Mesothelial cell of epicardium (in vitro differentiated cells): ENCODE measurements around the gene KLHL12. TPM values are rescaled to one million over a fixed set of nuclear protein-coding genes. Genes with fewer than 3 reads are reported as not detected.

Experiments used
- DNase-seq, 2 experiments: peaks; one replicate each; pipeline ENCODE4 v3.0.0; 2021; ENCODE audit warnings: low spot score in 2 of 2; ENCODE audit not compliant: unreplicated experiment in 2 of 2
- H3K27ac Mint-ChIP-seq: 2 replicates; pipeline ENCODE4 v1.8.0; 2021; ENCODE audit warnings: mixed read lengths
- H3K27me3 Mint-ChIP-seq: 2 replicates; pipeline ENCODE4 v1.8.0; 2021; ENCODE audit warnings: low read depth, mixed read lengths
- H3K36me3 Mint-ChIP-seq: 2 replicates; pipeline ENCODE4 v1.8.0; 2021; ENCODE audit warnings: mixed read lengths
- H3K4me1 Mint-ChIP-seq: 2 replicates; pipeline ENCODE4 v1.8.0; 2021; ENCODE audit warnings: mixed read lengths
- H3K4me3 Mint-ChIP-seq: 2 replicates; pipeline ENCODE4 v1.8.0; 2021; ENCODE audit warnings: mild to moderate bottlenecking, moderate library complexity, mixed read lengths
- H3K9me3 Mint-ChIP-seq: 2 replicates; pipeline ENCODE4 v1.8.0; 2021; ENCODE audit warnings: mixed read lengths
- total RNA-seq: library from RNA; stranded (reverse); gene quantifications from 3 replicates; pipeline ENCODE4 v1.2.1, GENCODE V29; 2021
- TF ChIP-seq, protein P1 (sequence below): fragments of 200-600 bp; sonication (generic); IDR thresholded peaks from one replicate; pipeline ENCODE4 v1.5.0; 2021; ENCODE audit warnings: antibody characterized with exemption; ENCODE audit not compliant: unreplicated experiment

The KLHL12 gene
- total RNA-seq, 1 donor from 2014 or later = 27.8 TPM

DNA sequence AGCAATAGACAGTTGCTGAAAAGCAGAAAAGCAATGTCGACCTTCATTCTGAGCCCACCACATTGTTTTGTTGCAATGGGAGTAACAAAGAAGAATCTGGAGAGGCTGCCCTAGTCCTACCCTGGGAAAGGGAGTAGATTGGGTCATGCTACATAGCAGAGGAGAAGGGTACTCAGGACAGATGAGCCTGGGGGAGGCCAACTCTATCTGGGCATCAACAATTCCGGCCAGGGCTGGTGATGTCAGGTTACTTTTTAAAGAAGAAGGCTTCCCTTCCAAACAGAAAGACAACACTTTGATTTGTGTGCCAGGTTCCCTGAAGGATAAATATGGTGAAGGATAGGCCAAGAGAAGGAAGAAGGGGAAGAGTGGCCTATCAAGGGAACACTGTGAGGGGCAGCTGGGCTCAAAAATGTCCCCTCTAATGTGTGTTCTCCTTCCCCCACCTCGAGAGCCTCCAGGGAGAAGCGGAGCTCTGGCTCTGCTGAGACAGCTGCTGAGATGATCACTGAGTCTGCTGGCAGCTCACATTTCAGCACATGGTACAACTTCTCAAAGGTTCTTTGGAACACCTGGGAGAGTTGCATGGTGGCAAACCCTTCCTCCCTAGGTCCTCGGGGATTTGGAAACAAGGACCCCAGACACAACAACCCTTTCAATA, 34.3 kb upstream of the KLHL12 start:
- no peak overlapping the region for H3K27ac Mint-ChIP-seq
- no peak for DNase-seq
- no peaks in the 10 kb centered on the region for H3K36me3 Mint-ChIP-seq
- H3K4me3 Mint-ChIP-seq = no peak overlapping the region
- no peaks in the 10 kb centered on the region for H3K27me3 Mint-ChIP-seq
- H3K4me1 Mint-ChIP-seq = peaks cover 22% of the 10 kb centered on the region
- H3K9me3 Mint-ChIP-seq = no peaks in the 10 kb centered on the region
- TF ChIP-seq, protein P1, sequence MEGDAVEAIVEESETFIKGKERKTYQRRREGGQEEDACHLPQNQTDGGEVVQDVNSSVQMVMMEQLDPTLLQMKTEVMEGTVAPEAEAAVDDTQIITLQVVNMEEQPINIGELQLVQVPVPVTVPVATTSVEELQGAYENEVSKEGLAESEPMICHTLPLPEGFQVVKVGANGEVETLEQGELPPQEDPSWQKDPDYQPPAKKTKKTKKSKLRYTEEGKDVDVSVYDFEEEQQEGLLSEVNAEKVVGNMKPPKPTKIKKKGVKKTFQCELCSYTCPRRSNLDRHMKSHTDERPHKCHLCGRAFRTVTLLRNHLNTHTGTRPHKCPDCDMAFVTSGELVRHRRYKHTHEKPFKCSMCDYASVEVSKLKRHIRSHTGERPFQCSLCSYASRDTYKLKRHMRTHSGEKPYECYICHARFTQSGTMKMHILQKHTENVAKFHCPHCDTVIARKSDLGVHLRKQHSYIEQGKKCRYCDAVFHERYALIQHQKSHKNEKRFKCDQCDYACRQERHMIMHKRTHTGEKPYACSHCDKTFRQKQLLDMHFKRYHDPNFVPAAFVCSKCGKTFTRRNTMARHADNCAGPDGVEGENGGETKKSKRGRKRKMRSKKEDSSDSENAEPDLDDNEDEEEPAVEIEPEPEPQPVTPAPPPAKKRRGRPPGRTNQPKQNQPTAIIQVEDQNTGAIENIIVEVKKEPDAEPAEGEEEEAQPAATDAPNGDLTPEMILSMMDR = no peak

DNA sequence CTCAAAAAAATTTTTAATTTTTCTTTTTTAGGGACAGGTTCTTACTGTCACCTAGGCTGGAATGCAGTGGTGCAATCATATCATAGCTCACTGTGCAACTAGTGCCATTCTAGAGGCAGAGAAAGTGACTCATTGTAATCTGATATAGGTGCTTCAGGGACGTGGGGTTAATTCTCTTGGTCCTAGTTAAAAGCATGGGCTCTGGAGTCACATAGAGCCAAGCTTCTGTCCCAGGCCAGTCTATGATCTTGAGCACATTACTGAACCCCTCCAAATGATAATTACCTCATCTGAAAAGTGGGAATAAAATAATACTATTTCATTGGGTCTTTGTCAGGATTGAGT, 32.2 kb upstream of the KLHL12 start:
- H3K36me3 Mint-ChIP-seq = no peaks in the 10 kb centered on the region
- no peak for DNase-seq
- H3K4me3 Mint-ChIP-seq = peak overlapping the region; percentile 82
- H3K4me1 Mint-ChIP-seq = peaks cover 21% of the 10 kb centered on the region
- H3K9me3 Mint-ChIP-seq = no peaks in the 10 kb centered on the region
- TF ChIP-seq, protein P1 = no peak
- H3K27me3 Mint-ChIP-seq = no peaks in the 10 kb centered on the region
- H3K27ac Mint-ChIP-seq = no peak overlapping the region

DNA sequence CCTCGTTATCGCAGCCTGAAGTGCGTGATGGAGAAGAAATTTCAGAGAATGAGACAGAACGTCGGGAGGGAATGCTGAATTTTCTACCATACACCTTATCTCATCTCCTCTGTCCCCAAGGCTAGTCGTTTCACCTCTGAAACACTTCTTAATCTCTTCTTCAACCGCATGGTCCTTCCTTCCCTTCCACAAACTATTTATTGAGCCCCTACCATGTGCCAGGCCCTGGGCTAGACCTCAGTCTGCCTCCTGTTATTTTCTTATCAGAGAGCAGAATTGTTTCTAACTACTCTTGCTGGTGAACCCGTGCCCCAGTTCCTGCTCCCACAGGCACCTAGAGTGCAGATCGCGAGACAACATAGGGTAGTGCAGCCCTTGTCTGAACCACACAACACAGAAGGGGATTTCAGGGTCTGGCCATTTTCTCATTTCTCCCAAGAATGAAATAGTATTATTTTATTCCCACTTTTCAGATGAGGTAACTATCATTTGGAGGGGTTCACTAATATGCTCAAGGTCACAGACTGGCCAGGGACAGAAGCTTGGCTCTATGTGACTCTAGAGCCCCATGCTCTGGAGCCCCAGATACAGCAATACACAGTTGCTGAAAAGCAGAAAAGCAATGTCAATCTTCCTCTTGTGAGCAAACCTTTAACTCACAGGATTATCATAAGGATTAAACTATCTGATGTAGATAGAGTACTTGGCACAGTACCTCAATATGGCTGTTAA, 31.7 kb upstream of the KLHL12 start:
- peak overlapping the region; percentile 82 for H3K4me3 Mint-ChIP-seq
- DNase-seq = no peak
- no peaks in the 10 kb centered on the region for H3K36me3 Mint-ChIP-seq
- peak overlapping the region; percentile 89 for H3K27ac Mint-ChIP-seq
- no peaks in the 10 kb centered on the region for H3K9me3 Mint-ChIP-seq
- no peaks in the 10 kb centered on the region for H3K27me3 Mint-ChIP-seq
- peaks cover 21% of the 10 kb centered on the region for H3K4me1 Mint-ChIP-seq
- TF ChIP-seq, protein P1 = no peak

DNA sequence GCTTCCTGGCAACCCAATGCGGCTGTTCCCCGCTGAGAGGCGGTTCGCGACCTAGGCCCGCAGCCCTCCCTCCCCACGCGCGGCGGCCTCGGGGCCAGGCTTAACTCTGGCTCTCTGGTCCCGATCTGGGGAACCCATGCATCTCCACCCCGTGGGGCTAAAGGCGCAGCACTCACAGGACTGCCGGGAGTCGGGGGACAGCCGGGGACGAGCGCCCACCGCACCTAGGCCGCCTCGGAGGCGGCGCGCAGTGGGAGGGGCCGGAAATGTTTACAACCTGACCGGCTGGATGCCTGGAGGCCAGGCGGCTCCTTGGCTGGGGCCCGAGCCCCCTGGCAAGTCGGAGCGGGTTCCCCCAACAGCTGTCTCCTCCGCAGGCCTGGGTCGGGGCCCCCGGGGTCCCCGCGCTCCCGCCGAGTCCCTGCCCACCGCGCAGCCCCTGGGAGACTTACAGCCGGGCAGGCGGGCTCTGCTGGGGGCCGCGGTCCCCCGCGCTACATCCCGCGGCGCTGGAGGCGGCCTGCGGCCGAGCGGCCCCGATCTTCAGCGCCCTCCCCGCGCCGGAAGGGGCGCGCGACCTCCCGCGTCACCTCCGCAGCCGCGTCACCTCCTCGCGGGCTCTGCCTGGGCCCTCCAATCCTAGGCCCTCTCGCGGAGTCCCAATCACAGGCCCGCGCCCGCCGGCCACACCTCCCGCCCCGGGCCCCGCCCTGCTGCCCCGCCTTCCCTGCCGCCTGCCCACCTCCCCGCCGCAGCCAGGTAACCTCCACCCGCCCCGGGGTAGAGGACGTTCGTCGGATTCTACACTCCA, 30.9 kb upstream of the KLHL12 start, which contains the start of gene ADIPOR1:
ADIPOR1 (minus strand) TSS at position 580 of the 811 bp plus-strand sequence. CDS start 7,242 bp downstream, outside the sequence.
- no peaks in the 10 kb centered on the region for H3K36me3 Mint-ChIP-seq
- TF ChIP-seq, protein P1 = no peak
- peak within 1 kb of the TSS; percentile 82 for H3K4me3 Mint-ChIP-seq
- peaks cover 21% of the 10 kb centered on the region for H3K4me1 Mint-ChIP-seq
- no peaks in the 10 kb centered on the region for H3K27me3 Mint-ChIP-seq
- H3K9me3 Mint-ChIP-seq = no peaks in the 10 kb centered on the region
- peak within 1 kb of the TSS; percentile 89 for H3K27ac Mint-ChIP-seq
- DNase-seq = peak; percentile 81 to 91

DNA sequence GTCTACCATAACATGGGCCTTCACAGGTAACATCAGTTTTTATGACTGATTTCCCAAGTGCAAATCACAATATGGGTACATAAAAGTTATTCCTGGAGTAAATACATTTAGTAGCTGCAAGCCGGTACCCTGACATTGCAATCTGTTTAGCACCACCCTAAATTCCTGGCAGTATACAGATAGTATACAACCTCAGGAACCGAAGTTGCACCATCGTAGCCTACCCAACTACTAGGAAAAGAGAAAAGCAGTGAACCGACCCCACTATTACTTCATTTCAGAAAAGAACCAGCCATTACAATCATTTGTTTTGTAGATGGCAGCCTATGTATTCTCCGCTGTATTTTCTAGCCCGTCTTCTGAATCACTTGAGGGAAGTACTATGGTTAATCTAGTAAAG, 29.9 kb upstream of the KLHL12 start:
- H3K27ac Mint-ChIP-seq = peak overlapping the region; percentile 73
- TF ChIP-seq, protein P1 = no peak
- peak overlapping the region; percentile 80 for H3K4me3 Mint-ChIP-seq
- no peak for DNase-seq
- H3K36me3 Mint-ChIP-seq = no peaks in the 10 kb centered on the region
- H3K4me1 Mint-ChIP-seq = peaks cover 25% of the 10 kb centered on the region
- H3K27me3 Mint-ChIP-seq = no peaks in the 10 kb centered on the region
- no peaks in the 10 kb centered on the region for H3K9me3 Mint-ChIP-seq
